Subcutaneous abdominal adipose tissue (tissue), 5 donors: Measurements from ENCODE around the gene PLEKHG4.

ENCODE experiments used
- H3K27ac ChIP-seq: one replicate; pipeline ENCODE4 v1.7.0; 2013; ENCODE audit warnings: low read depth, mild to moderate bottlenecking, inconsistent platforms, low read length, moderate library complexity
- H3K27me3 ChIP-seq, 5 donors: one replicate each; pipeline ENCODE4 v1.7.0; 2013; ENCODE audit warnings: low read length in 5 of 5, inconsistent platforms in 1 of 5; ENCODE audit not compliant: control insufficient read depth in 5 of 5, insufficient read depth in 4 of 5
- H3K36me3 ChIP-seq, 5 donors: one replicate each; pipeline ENCODE4 v1.7.0; 2013; ENCODE audit warnings: low read length in 5 of 5; ENCODE audit not compliant: control insufficient read depth in 5 of 5, insufficient read depth in 5 of 5
- H3K4me1 ChIP-seq, 5 donors: one replicate each; pipeline ENCODE4 v1.7.0; 2013; ENCODE audit warnings: low read length in 5 of 5, mild to moderate bottlenecking in 3 of 5, moderate library complexity in 1 of 5; ENCODE audit not compliant: control insufficient read depth in 5 of 5, insufficient read depth in 5 of 5
- H3K4me3 ChIP-seq, 5 donors: one replicate each; pipeline ENCODE4 v1.7.0; 2013; ENCODE audit warnings: low read length in 5 of 5, low read depth in 1 of 5
- H3K9ac ChIP-seq, 5 donors: one replicate each; pipeline ENCODE4 v1.7.0; 2013; ENCODE audit warnings: low read length in 5 of 5, mild to moderate bottlenecking in 4 of 5, moderate library complexity in 3 of 5
- H3K9me3 ChIP-seq, 5 donors: one replicate each; pipeline ENCODE4 v1.7.0; 2013; ENCODE audit warnings: low read length in 5 of 5; ENCODE audit not compliant: control insufficient read depth in 5 of 5
- donor health status: healthy.
- donor health status: healthy.
- donor health status: healthy.
- donor health status: healthy.
- donor health status: healthy.

The PLEKHG4 gene

GRCh38 chr16:67286441-67287235, 7.3 kb downstream of the PLEKHG4 start:
- H3K36me3 ChIP-seq: peaks cover 0 to 18% (median 7%) of the 10 kb centered on the region in 5 donors
- H3K9me3 ChIP-seq: no peaks in the 10 kb centered on the region
- H3K4me1 ChIP-seq: peaks cover 0 to 4% (median 0%) of the 10 kb centered on the region in 5 donors
- H3K27me3 ChIP-seq: no peaks in the 10 kb centered on the region
- no peak overlapping the region for H3K9ac ChIP-seq
- H3K4me3 ChIP-seq: no peak overlapping the region
- no peak overlapping the region for H3K27ac ChIP-seq

GRCh38 chr16:67287960-67288359, 8.6 kb downstream of the PLEKHG4 start:
- Histone ChIP-seq H3K9ac (no peak overlapping the region), H3K4me3 (no peak overlapping the region), H3K36me3 (peaks cover 0 to 15% (median 7%) of the 10 kb centered on the region in 5 donors), H3K27ac (no peak overlapping the region), H3K4me1 (peaks cover 0 to 4% (median 0%) of the 10 kb centered on the region in 5 donors), H3K27me3 (no peaks in the 10 kb centered on the region), H3K9me3 (no peaks in the 10 kb centered on the region)

- Histone ChIP-seq H3K4me1 (no peaks in the 10 kb centered on the region), H3K27ac (no peak overlapping the region), H3K27me3 (peaks cover 0 to 4% (median 3%) of the 10 kb centered on the region in 5 donors), H3K9ac (no peak overlapping the region), H3K9me3 (no peaks in the 10 kb centered on the region), H3K4me3 (no peak overlapping the region), H3K36me3 (peaks cover 0 to 8% (median 6%) of the 10 kb centered on the region in 5 donors)
Observed at GRCh38 chr16:67291461-67291860, 12.1 kb downstream of the PLEKHG4 start.

DNA sequence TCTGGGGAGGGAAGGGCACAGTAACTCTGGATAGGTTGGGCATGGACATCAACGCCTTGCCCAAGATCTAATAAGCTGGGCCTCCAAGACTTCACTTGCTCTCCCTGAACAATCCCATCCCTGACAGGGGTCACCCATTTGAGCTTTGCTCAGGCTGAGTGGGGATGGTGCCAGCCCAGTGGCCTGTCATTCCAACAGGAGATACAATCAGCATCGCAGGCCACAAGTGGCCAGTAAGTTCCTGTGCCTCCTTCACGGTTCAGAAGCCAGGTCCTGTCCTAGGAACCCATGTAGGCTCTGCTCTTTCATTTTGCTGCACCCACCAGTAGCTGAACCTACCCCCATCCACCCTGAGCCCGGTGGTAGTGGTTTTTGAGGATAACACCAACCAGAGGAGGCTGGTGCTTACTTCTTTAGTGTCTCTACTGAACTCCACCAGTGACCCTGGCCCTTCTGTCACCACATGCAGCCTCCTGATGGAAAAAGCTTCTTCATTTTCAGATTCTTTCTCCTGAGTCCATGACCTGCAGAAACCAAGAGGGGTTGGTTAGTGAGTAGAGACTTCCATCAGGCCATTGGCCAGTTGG, 14.9 kb downstream of the PLEKHG4 start:
- H3K4me3 ChIP-seq: no peak overlapping the region
- H3K9ac ChIP-seq: no peak overlapping the region
- H3K27ac ChIP-seq: no peak overlapping the region
- no peaks in the 10 kb centered on the region for H3K9me3 ChIP-seq
- H3K27me3 ChIP-seq: peaks cover 0 to 11% (median 4%) of the 10 kb centered on the region in 5 donors
- no peaks in the 10 kb centered on the region for H3K36me3 ChIP-seq
- H3K4me1 ChIP-seq: no peaks in the 10 kb centered on the region

DNA sequence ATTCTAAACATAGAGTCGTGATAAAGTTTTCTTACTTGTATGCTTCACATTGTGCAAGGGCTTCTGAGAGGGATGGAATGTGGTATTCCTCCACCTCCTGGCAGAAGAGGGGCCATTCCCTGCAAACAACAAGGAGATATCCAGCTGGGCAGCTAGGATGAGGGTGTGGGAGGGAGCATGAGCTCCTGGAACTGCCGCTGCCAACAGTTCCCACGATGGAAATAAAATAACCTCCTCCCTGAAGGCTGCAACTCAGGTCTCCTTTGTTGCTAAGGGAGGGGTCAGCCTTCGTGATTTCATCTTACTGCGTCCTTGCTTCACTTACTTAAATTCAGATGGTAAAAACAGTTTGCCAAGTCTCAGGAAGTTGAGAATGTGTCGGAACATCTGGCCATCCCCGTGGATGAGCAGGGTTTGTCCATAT, 15.6 kb downstream of the PLEKHG4 start:
- no peaks in the 10 kb centered on the region for H3K36me3 ChIP-seq
- H3K27me3 ChIP-seq: peaks cover 0 to 11% (median 4%) of the 10 kb centered on the region in 5 donors
- no peak overlapping the region for H3K9ac ChIP-seq
- no peaks in the 10 kb centered on the region for H3K4me1 ChIP-seq
- no peak overlapping the region for H3K27ac ChIP-seq
- no peaks in the 10 kb centered on the region for H3K9me3 ChIP-seq
- no peak overlapping the region for H3K4me3 ChIP-seq

GRCh38 chr16:67296420-67296819, 17.1 kb downstream of the PLEKHG4 start:
- H3K27ac ChIP-seq: no peak overlapping the region
- peaks cover 0 to 5% (median 0%) of the 10 kb centered on the region in 5 donors for H3K4me1 ChIP-seq
- no peaks in the 10 kb centered on the region for H3K36me3 ChIP-seq
- no peak overlapping the region for H3K4me3 ChIP-seq
- H3K9me3 ChIP-seq: no peaks in the 10 kb centered on the region
- no peak overlapping the region for H3K9ac ChIP-seq
- H3K27me3 ChIP-seq: peaks cover 0 to 13% (median 9%) of the 10 kb centered on the region in 5 donors

- Histone ChIP-seq H3K4me1 (peaks cover 0 to 5% (median 0%) of the 10 kb centered on the region in 5 donors), H3K36me3 (no peaks in the 10 kb centered on the region), H3K4me3 (no peak overlapping the region), H3K27ac (no peak overlapping the region), H3K9ac (no peak overlapping the region), H3K27me3 (peaks cover 0 to 13% (median 10%) of the 10 kb centered on the region in 5 donors), H3K9me3 (no peaks in the 10 kb centered on the region)
Observed at GRCh38 chr16:67298277-67298676, 18.9 kb downstream of the PLEKHG4 start.

DNA sequence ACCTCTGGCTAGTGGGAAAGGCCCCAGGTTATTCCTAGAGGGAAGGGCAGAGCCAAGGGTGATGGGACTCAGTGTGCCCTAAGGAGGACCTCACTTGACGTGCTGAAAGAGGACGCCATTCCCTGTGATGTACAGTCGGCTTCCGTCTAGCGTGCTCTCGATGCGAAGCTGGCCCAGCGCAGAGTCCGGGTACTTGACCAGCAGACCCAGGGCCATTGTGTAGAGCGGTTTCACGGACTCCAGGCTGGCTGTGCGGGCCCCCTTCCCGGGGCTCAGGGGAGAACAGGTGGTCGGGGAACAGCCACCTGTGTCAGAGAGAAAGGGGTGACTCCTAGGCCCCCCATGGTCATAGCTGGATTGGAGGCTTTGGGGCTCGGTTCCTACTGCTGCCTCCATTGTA, 19.9 kb downstream of the PLEKHG4 start:
- H3K4me3 ChIP-seq: no peak overlapping the region
- H3K27me3 ChIP-seq: peaks cover 0 to 13% (median 10%) of the 10 kb centered on the region in 5 donors
- no peaks in the 10 kb centered on the region for H3K36me3 ChIP-seq
- no peak overlapping the region for H3K27ac ChIP-seq
- peaks cover 0 to 5% (median 0%) of the 10 kb centered on the region in 5 donors for H3K4me1 ChIP-seq
- no peak overlapping the region for H3K9ac ChIP-seq
- H3K9me3 ChIP-seq: no peaks in the 10 kb centered on the region

- peaks cover 0 to 5% (median 0%) of the 10 kb centered on the region in 5 donors for H3K4me1 ChIP-seq
- H3K27ac ChIP-seq: no peak overlapping the region
Observed at GRCh38 chr16:67301080-67301782, 21.9 kb downstream of the PLEKHG4 start.

GRCh38 chr16:67302076-67302475, 22.7 kb downstream of the PLEKHG4 start:
- H3K4me1 ChIP-seq: peaks cover 0 to 5% (median 0%) of the 10 kb centered on the region in 5 donors
- H3K27me3 ChIP-seq: peaks cover 0 to 9% (median 7%) of the 10 kb centered on the region in 5 donors
- no peak overlapping the region for H3K4me3 ChIP-seq
- H3K9me3 ChIP-seq: no peaks in the 10 kb centered on the region
- H3K27ac ChIP-seq: no peak overlapping the region
- no peaks in the 10 kb centered on the region for H3K36me3 ChIP-seq
- H3K9ac ChIP-seq: no peak overlapping the region

More at GRCh38 chr16:67301080-67301782, 21.9 kb downstream of the PLEKHG4 start:
- H3K36me3 ChIP-seq: no peaks in the 10 kb centered on the region
- H3K4me3 ChIP-seq: no peak overlapping the region
- H3K9me3 ChIP-seq: no peaks in the 10 kb centered on the region
- H3K9ac ChIP-seq: no peak overlapping the region
- H3K27me3 ChIP-seq: peaks cover 0 to 10% (median 7%) of the 10 kb centered on the region in 5 donors
